H1 (cell line): ENCODE measurements around the gene CMIP. TPM values are rescaled to one million over a fixed set of nuclear protein-coding genes. Genes with fewer than 3 reads are reported as not detected.

Source experiments
- CTCF ChIA-PET: fragments of 300-600 bp; sonication (Branson Sonifier 250); formaldehyde crosslinking; loops from one replicate; lab custom pipeline; 2021; ENCODE audit not compliant: partially characterized antibody; lab: Charles Lee
- POLR2A ChIA-PET: fragments of 300-600 bp; sonication (Branson Sonifier 250); formaldehyde crosslinking; loops from one replicate; lab custom pipeline; 2021; ENCODE audit warnings: inconsistent platforms; ENCODE audit not compliant: partially characterized antibody; lab: Charles Lee
- DNase-seq, 2 experiments: peaks; one replicate each; pipeline versions ENCODE4 v3.0.0 to v3.0.0-alpha.2; 2010 to 2022; ENCODE audit warnings: low spot score in 2 of 2, low read depth in 1 of 2, mixed read lengths in 1 of 2
- FAIRE-seq: peaks from 2 replicates; lab custom pipeline; 2011; peaks lifted over from hg19 to GRCh38; lab: Jason Lieb, UNC
- H2AFZ ChIP-seq: 2 replicates; pipeline ENCODE4 v1.8.1; 2012; ENCODE audit warnings: low read length, inconsistent platforms
- H2AK5ac ChIP-seq: 2 replicates; pipeline ENCODE4 v1.6.1; 2013; ENCODE audit warnings: low read depth, low read length
- H2BK120ac ChIP-seq: replicated peaks from 2 replicates; pipeline ENCODE3; 2013; ENCODE audit warnings: low read depth, low read length, inconsistent platforms
- H2BK12ac ChIP-seq: 2 replicates; pipeline ENCODE4 v1.6.1; 2013; ENCODE audit warnings: low read depth, low read length
- H2BK15ac ChIP-seq: 2 replicates; pipeline ENCODE4 v1.6.1; 2013; ENCODE audit warnings: low read length
- H2BK20ac ChIP-seq: 2 replicates; pipeline ENCODE4 v1.6.1; 2013; ENCODE audit warnings: low read length
- H2BK5ac ChIP-seq: 2 replicates; pipeline ENCODE4 v1.6.1; 2013; ENCODE audit warnings: low read depth, low read length
- H3K14ac ChIP-seq: 2 replicates; pipeline ENCODE4 v1.6.1; 2013; ENCODE audit warnings: inconsistent platforms; ENCODE audit not compliant: insufficient read length
- H3K18ac ChIP-seq: 2 replicates; pipeline ENCODE4 v1.6.1; 2013; ENCODE audit warnings: low read length; ENCODE audit errors: extremely low read depth
- H3K23ac ChIP-seq: 2 replicates; pipeline ENCODE4 v1.6.1; 2013; ENCODE audit warnings: inconsistent platforms; ENCODE audit not compliant: insufficient read length
- H3K23me2 ChIP-seq: 2 replicates; pipeline ENCODE4 v1.6.1; 2013; ENCODE audit warnings: low read depth, low read length
- H3K27ac ChIP-seq: 2 replicates; pipeline ENCODE4 v1.6.1; 2011; ENCODE audit warnings: low read depth, low read length, inconsistent platforms
- H3K27me3 ChIP-seq, 4 experiments: replicated peaks in 1 of 4; 1 replicate in 1 of 4; 2 replicates in 3 of 4; pipeline versions ENCODE4 v1.6.1 to v1.8.1; 2011 to 2013; ENCODE audit warnings: low read length in 3 of 4, mild to moderate bottlenecking in 3 of 4, inconsistent platforms in 2 of 4, mixed read lengths in 2 of 4, moderate library complexity in 1 of 4; ENCODE audit not compliant: control insufficient read depth in 3 of 4, insufficient read depth in 3 of 4; ENCODE audit errors: extremely low read depth in 1 of 4
- H3K36me3 ChIP-seq, 4 experiments: 2 replicates each; pipeline versions ENCODE4 v1.6.1 to v1.8.1; 2011 to 2013; ENCODE audit warnings: mild to moderate bottlenecking in 4 of 4, low read length in 3 of 4, moderate library complexity in 2 of 4, control low read depth in 1 of 4, inconsistent platforms in 1 of 4; ENCODE audit not compliant: insufficient read depth in 4 of 4, control insufficient read depth in 2 of 4
- H3K4ac ChIP-seq: replicated peaks from 2 replicates; pipeline ENCODE3; 2013; ENCODE audit warnings: low read length, low read depth, mixed read lengths, inconsistent platforms; ENCODE audit not compliant: insufficient read length
- H3K4me1 ChIP-seq, 4 experiments: replicated peaks in 1 of 4; 1 replicate in 1 of 4; 2 replicates in 3 of 4; pipeline versions ENCODE4 v1.6.1 to v1.8.1; 2011 to 2013; ENCODE audit warnings: low read length in 3 of 4, inconsistent platforms in 2 of 4, mixed read lengths in 1 of 4; ENCODE audit not compliant: insufficient read depth in 4 of 4, control insufficient read depth in 3 of 4
- H3K4me2 ChIP-seq, 2 experiments: 2 replicates each; pipeline versions ENCODE4 v1.6.1 to v1.8.1; 2011 to 2013; ENCODE audit warnings: low read depth in 2 of 2, low read length in 2 of 2, control low read depth in 1 of 2, inconsistent platforms in 1 of 2, mild to moderate bottlenecking in 1 of 2; ENCODE audit not compliant: insufficient read depth in 1 of 2
- H3K4me3 ChIP-seq, 4 experiments: fragments of 200-600, 300-600 bp in 1 of 4; sonication (generic), shearing (Covaris generic), sonication (Bioruptor Twin) in 1 of 4; 2 replicates each; pipeline versions ENCODE4 v1.5.1 to v1.8.1; 2011 to 2016; ENCODE audit warnings: low read length in 4 of 4, low read depth in 3 of 4, control low read depth in 2 of 4, inconsistent platforms in 2 of 4, mild to moderate bottlenecking in 2 of 4, mixed read lengths in 1 of 4, moderate library complexity in 1 of 4; ENCODE audit not compliant: insufficient read depth in 2 of 4; ENCODE audit errors: extremely low read depth in 1 of 4
- H3K56ac ChIP-seq: replicated peaks from 2 replicates; pipeline ENCODE3; 2013; ENCODE audit warnings: low read depth, mild to moderate bottlenecking, mixed read lengths, low read length, inconsistent platforms; ENCODE audit not compliant: insufficient read length
- H3K79me1 ChIP-seq: 2 replicates; pipeline ENCODE4 v1.6.1; 2013; ENCODE audit warnings: low read depth, low read length, control low read depth
- H3K79me2 ChIP-seq, 2 experiments: 2 replicates each; pipeline versions ENCODE4 v1.6.1 to v1.8.1; 2012 to 2013; ENCODE audit warnings: low read length in 2 of 2, mild to moderate bottlenecking in 2 of 2, inconsistent platforms in 1 of 2; ENCODE audit not compliant: insufficient read depth in 2 of 2, control insufficient read depth in 1 of 2
- H3K9ac ChIP-seq, 4 experiments: replicated peaks in 1 of 4; 1 replicate in 1 of 4; 2 replicates in 3 of 4; pipeline versions ENCODE4 v1.6.1 to v1.8.1; 2011 to 2013; ENCODE audit warnings: low read depth in 3 of 4, low read length in 3 of 4, control low read depth in 2 of 4, mild to moderate bottlenecking in 2 of 4, moderate library complexity in 2 of 4, inconsistent platforms in 1 of 4; ENCODE audit errors: extremely low read depth in 1 of 4
- H3K9me3 ChIP-seq, 2 experiments: 2 replicates each; pipeline versions ENCODE4 v1.6.1 to v1.8.1; 2012 to 2013; ENCODE audit warnings: mild to moderate bottlenecking in 2 of 2, moderate library complexity in 2 of 2, control low read depth in 1 of 2, inconsistent platforms in 1 of 2, low read depth in 1 of 2, low read length in 1 of 2, mixed read lengths in 1 of 2; ENCODE audit not compliant: insufficient read depth in 2 of 2
- H4K20me1 ChIP-seq, 2 experiments: replicated peaks in 1 of 2; 2 replicates each; pipeline versions ENCODE3 to v1.8.1; 2011 to 2013; ENCODE audit warnings: inconsistent platforms in 2 of 2, low read length in 2 of 2, mild to moderate bottlenecking in 1 of 2; ENCODE audit not compliant: insufficient read depth in 2 of 2, control insufficient read depth in 1 of 2
- H4K5ac ChIP-seq: 2 replicates; pipeline ENCODE4 v1.6.1; 2013; ENCODE audit warnings: low read length, low read depth, mixed read lengths, inconsistent platforms; ENCODE audit not compliant: insufficient read length
- H4K8ac ChIP-seq: 2 replicates; pipeline ENCODE4 v1.8.0; 2013; ENCODE audit warnings: mild to moderate bottlenecking, moderate library complexity, low read length, inconsistent platforms; ENCODE audit not compliant: insufficient read depth; ENCODE audit errors: extremely low read depth
- H4K91ac ChIP-seq: replicated peaks from 2 replicates; pipeline ENCODE3; 2013; ENCODE audit warnings: low read length, mixed read lengths, inconsistent platforms; ENCODE audit not compliant: insufficient read length
- ATF3 ChIP-seq: IDR thresholded peaks from 2 replicates; pipeline ENCODE4 v1.6.1; 2011; ENCODE audit warnings: low read depth, mild to moderate bottlenecking, low read length; ENCODE audit not compliant: insufficient read depth
- CTBP2 ChIP-seq: IDR thresholded peaks from 2 replicates; pipeline ENCODE4 v1.7.0; 2011; ENCODE audit warnings: borderline replicate concordance, mild to moderate bottlenecking, moderate library complexity, mixed read lengths, low read length; ENCODE audit not compliant: insufficient read depth, insufficient read length
- WGBS, 2 experiments: shearing (Covaris generic) in 1 of 2; methylation state at CpG; one replicate each; pipeline versions ENCODE4 v1.1.6 to v1.1.7; 2013 to 2015; ENCODE audit warnings: low lambda C conversion rate in 2 of 2, mixed read lengths in 2 of 2, inconsistent platforms in 1 of 2, low coverage in 1 of 2, missing lambda C conversion rate in 1 of 2; ENCODE audit not compliant: insufficient replicate concordance in 2 of 2, insufficient coverage in 1 of 2, insufficient read length in 1 of 2; ENCODE audit errors: extremely low coverage in 1 of 2, missing lambda C conversion rate in 1 of 2; 5-methylcytosine and 5-hydroxymethylcytosine counted together
- polyA plus RNA-seq, 7 experiments: library from polyadenylated mRNA; depleted of rRNA in 3 of 7; stranded (reverse) in 5 of 7; unstranded in 2 of 7; fragments of >200 nt in 5 of 7; fragments of 200-250 nt in 2 of 7; gene quantifications; 1 replicate in 5 of 7; 2 replicates in 1 of 7; 4 replicates in 1 of 7; pipeline versions ENCODE4 v1.2.1 to v1.2.3, GENCODE V29; 2011 to 2013; ENCODE audit warnings: missing spikeins in 2 of 7, mixed read lengths in 2 of 7
- total RNA-seq: library from RNA; stranded (reverse); fragmentation: NEBNext Ultra II Directional; extraction: Animal tissue kit (Norgen Biotek cat#: 25700); gene quantifications from 2 replicates; pipeline ENCODE4 v1.2.1, GENCODE V29; 2021

Gene CMIP
- total and polyA plus RNA-seq, 2 of the 8 experiments (the other 6 are each of a cell fraction or from before 2014, with no cell fraction given) = 7.9 to 53.2 TPM

- Histone ChIP-seq H3K36me3 (peaks cover 0 to 15% (median 0%) of the 10 kb centered on the region in 4 experiments; a peak in 5 of 8 replicates), H4K91ac (no peak overlapping the region), H4K5ac (no peak overlapping the region), H3K9ac (no peak overlapping the region), H3K23me2 (no peaks in the 10 kb centered on the region), H4K20me1 (no peaks in the 10 kb centered on the region), H3K27me3 (no peaks in the 10 kb centered on the region), H2BK20ac (no peak overlapping the region), H3K14ac (no peak overlapping the region), H3K27ac (peak overlapping the region; percentile 37; the same call in 1 of the 2 replicates), H3K18ac (no peak overlapping the region), H3K56ac (no peak overlapping the region), H2AK5ac (no peak overlapping the region), H2AFZ (no peak overlapping the region), H2BK5ac (0 out of 2 replicates have a peak overlapping the region, but pooled peaks have one; percentile 26), H2BK120ac (no peak overlapping the region), H3K23ac (no peak overlapping the region), H3K79me1 (no peaks in the 10 kb centered on the region; the same call in 1 of the 2 replicates), H2BK12ac (no peak overlapping the region), H4K8ac (no peak overlapping the region), H2BK15ac (no peak overlapping the region), H3K4me2 (no peak overlapping the region), H3K4me3 (no peak overlapping the region), H3K79me2 (no peaks in the 10 kb centered on the region), H3K4me1 (peaks cover 0 to 10% (median 1%) of the 10 kb centered on the region in 4 experiments; a peak in 4 of 7 replicates), H3K4ac (no peak overlapping the region), H3K9me3 (no peaks in the 10 kb centered on the region)
- FAIRE-seq (no peak), DNase-seq (no peak)
- ChIA-PET POLR2A (interaction anchor here (1.0 kb wide), 1 partner anchor 40 kb away, joined by 3 read pairs; no protein-coding TSS in a partner anchor), CTCF (interaction anchor here (1.0 kb wide), 1 partner anchor 30 kb away, joined by 3 read pairs; no protein-coding TSS in a partner anchor)
- WGBS, 2 experiments = 88% methylated on average over 14 of the region's 14 CpGs; no CpG with 5 or more reads in 1 of the 2 experiments
- no peak for TF ChIP-seq ATF3
- no peak for TF ChIP-seq CTBP2
These were observed 216.5 kb downstream of the CMIP start for GRCh38 chr16:81661082-81661481.
